NCI-H1048 (cell line): Measurements from ENCODE around the gene CBR3.
"Not testable (repeated sequence)": the region's sequence is repeated elsewhere in the genome, so short reads cannot be mapped to it uniquely, and the experiment has no call there.

ENCODE experiments used
- DNase-seq: peaks from one replicate; lab custom pipeline; 2025; lab: John Stamatoyannopoulos, UW

CBR3 gene

DNA sequence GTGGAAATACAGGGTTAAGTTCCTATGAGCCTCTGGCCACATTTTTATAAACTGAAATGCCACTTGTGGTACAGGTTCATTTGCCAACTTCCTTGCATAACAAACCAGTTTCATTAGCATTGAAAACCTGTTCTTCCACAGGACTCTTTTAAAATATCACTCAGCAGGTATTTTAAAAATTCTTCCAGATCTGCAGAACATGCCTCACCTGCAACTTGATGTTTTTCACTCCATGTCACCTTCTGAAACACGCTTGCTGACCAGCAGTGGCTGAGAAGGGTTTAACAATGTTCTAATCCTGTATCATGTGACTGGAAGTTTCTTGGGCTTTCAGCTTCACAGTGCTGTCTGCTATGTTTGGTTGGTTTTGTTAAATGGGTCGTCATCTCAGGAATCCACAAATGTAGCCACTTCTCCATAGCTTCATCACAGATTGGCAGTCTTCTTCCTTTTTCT, 17.6 kb upstream of the CBR3 start:
- DNase-seq, result no peak

DNA sequence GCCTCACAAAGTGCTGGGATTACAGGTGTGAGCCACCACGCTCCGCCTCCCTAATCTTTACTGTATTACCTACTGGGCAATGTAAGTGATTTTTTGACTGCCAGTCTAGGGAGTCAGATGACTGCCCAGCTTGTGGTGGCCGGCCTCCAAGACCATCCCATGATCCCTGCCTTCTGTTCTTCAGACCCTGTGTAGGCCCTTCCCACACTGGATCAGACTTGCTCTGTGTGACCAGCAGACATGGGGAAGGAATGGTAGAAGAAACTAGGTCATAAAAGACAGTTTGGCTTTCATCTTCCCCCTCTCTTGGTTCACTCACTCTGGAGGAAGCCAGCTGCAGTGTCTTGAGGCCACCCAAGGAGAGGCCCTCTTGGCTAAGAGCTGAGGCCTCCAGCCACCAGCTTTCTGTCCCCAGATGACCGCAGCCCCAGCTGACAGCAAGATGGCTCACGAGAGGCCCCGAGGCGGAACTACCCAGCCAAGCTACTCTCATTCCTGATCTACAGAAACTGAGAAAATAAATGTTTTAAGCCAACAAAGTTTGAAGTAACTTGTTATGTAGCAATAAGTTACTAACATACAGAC, 14.5 kb upstream of the CBR3 start:
- DNase-seq, result no peak

DNA sequence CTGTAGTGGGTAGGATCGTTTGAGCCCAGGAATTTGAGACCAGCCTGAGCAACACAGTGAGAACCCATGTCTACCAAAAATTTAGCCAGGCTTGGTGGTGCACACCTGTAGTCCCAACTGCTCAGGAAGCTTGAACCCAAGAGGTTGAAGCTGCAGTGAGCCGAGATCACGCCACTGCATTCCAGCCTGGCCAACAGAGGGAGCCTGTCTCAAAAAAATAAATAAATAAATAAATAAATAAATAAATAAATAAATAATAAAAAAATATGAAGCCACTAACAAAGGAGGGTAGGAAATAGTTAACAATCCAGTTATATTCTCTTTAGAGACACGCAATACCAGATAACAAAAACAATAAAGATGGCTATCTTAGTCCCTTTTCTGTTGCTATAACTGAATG, 11.9 kb upstream of the CBR3 start:
- no peak for DNase-seq

DNA sequence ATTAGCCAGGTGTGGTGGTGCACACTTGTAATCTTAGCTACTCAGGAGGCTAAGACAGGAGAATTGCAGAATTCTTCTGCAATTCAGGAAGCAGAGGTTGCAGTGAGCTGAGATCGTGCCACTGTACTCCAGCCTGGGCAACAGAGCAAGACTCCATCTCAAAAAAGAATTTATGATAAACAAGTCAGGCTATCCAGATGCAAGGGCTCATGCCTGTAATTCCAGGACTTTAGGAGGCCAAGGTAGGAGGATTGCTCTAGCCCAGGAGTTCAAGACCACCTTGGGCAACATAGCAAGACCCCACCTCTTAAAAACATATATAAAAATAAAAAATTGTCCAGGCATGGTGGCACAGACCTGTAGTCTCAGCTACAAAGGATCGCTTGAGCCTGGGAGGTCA, 10.5 kb upstream of the CBR3 start:
- no peak for DNase-seq

- no peak for DNase-seq
These were observed 9.2 kb upstream of the CBR3 start for GRCh38 chr21:36125512-36126207.

GRCh38 chr21:36126208-36126565, 8.7 kb upstream of the CBR3 start:
- DNase-seq, result no peak

DNA sequence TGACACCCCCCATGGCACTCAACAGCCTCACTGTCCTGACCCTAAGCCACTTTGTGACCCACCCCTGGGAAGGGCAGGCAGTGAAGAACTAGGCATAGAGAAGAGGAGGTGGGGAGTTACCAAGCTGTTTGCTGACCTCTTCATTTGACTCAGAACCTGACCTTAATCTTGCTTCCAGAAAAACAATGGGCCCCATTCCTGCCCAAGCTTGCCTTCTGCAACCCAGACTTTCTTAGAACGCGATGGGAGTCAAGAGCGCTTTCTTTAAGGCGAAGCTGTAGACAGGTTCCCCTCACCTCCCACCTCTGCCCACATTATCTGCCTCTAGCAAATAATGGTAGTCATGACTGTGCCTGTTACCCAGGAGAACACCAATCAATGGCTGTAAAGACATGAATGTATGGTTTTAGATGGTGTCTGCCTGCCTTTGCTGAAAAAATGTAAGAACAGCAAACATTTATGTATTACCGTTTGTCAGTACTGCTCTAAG, 8.2 kb upstream of the CBR3 start:
- no peak for DNase-seq

- DNase-seq, result no peak
These were observed 7.5 kb upstream of the CBR3 start for GRCh38 chr21:36127250-36127904.

GRCh38 chr21:36127977-36128376, 6.9 kb upstream of the CBR3 start:
- DNase-seq, result no peak

DNA sequence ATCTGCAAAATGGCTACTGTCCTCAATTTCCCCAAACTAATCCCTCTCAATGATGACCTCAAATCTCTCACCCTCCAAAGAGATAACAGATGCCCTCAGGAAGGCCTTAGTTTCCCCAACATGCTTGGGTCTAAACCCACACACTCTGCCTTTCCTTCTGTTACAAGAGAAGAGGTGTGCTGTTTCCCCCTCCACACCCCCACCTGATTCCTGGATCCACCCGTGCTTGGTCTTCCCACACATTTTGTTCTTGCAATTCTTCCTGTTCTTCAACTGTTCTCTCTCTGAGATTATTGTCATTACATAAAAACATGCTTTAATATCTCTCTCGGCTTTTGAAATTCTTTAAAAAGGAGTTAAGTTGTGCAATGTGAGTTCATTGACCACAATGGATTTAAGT, 5.7 kb upstream of the CBR3 start:
- no peak for DNase-seq

GRCh38 chr21:36130414-36130762, 4.5 kb upstream of the CBR3 start:
- not testable (repeated sequence) for DNase-seq

DNA sequence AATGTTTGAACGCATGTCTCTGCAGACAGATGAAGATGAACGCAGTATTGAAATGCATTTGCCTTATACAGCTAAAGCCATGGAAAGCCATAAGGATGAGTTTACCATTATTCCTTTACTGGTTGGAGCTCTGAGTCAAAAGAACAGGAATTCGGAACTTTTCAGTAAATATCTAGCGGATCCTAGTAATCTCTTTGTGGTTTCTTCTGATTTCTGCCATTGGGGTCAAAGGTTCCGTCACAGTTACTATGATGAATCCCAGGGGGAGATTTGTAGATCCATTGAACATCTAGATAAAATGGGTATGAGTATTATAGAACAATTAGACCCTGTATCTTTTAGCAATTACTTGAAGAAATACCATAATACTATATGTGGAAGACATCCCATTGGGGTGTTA, 4.0 kb upstream of the CBR3 start:
- not testable (repeated sequence) for DNase-seq

DNA sequence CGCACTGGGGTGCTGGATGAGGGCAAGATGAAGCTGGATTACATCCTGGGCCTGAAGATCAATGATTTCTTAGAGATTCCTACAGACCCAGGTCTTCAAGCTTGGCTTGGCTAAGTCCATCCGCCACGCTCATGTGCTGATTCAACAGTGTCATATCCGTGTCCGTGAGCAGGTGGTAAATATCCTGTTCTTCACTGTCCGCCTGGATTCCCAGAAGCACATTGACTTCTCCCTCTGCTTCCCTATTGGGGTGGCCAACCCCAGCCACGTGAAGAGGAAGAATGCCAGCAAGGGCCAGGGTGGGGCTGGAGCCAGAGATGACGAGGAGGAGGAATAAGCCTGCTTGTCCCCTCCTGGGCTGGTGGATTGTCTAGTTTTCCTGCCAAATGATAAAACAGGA, 2.2 kb upstream of the CBR3 start:
- DNase-seq, result no peak

- peak; percentile 47 for DNase-seq
These were observed 668 bp downstream of the CBR3 start for GRCh38 chr21:36135391-36136102.

DNA sequence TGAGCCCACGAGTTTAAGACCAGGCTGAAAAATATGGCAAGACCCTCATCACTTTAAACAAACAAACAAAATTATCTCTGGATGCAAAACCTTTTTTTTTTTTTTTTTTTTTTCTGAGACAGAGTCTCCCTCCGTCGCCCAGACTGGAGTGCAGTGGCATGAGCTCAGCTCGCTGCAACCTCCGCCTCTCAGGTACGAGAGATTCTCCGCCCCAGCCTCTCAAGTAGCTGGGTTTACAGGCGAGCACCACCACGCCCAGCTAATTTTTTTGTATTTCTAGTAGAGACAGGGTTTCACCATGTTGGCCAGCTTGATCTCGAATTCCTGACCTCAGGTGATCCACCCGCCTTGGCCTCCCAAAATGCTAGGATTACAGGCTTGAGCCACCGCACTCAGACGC, 4.9 kb downstream of the CBR3 start:
- DNase-seq, result not testable (repeated sequence)

- peak; percentile 77 for DNase-seq
These were observed 6.6 kb downstream of the CBR3 start for GRCh38 chr21:36141513-36141925.

DNA sequence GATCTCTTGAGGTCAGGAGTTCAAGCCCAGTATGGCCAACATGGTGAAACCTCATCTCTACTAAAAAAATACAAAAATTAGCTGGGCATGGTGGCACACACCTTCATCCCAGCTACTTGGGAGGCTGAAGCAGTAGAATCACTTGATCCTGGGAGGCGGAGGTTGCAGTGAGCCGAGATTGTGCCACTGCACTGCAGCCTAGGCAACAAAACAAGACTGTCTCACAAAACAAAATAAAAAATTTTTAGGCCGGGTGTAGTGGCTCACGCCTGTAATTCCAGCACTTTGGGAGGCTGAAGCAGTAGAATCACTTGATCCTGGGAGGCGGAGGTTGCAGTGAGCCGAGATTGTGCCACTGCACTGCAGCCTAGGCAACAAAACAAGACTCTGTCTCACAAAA, 9.4 kb downstream of the CBR3 start:
- not testable (repeated sequence) for DNase-seq

GRCh38 chr21:36145259-36145658, 10.4 kb downstream of the CBR3 start:
- no peak for DNase-seq

DNA sequence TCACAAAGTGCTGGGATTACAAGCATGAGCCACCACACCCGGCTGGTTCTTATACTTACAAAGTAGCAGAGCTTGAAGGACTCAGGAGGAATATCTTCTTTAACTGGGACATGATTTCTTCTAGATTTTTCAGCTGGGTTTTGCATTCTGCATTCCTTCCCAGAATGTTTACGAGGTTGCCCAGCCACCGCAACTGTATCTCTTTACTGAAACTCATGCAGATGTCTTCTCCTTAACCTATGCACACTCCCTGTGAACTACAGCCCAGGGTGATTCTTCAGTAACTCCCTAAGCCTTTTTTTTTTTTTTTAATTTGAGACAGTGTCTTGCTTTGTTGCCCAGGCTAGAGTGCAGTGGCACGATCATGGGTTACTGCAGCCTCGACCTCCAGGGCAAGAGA, 13.0 kb downstream of the CBR3 start:
- no peak for DNase-seq

DNA sequence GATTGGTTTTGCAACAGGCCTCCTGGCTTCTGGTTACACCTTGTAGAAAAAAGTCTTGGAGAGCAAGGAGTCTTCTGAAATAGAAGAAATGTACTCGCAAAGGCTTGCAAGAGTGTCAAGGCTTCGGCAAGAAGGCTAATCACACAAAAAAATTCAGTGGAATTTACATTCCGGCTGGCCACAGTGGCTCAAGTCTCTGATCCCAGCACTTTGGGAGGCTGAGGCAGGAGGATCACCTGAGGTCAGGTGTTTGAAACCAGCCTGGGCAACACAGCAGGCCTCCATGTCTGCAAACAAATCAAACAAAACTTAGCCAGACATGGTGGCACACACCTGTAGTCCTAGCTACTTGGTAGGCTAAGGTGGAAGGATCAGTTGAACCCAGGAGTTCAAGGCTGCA, 14.0 kb downstream of the CBR3 start:
- DNase-seq, result no peak

- DNase-seq, result no peak
These were observed 15.2 kb downstream of the CBR3 start for GRCh38 chr21:36149788-36150711.
